ENCODE data around the gene ZNF423.

The ZNF423 gene

GRCh38 chr16:49848530-49848929 lies 7.4 kb downstream of the ZNF423 start:
- no peak for DNase-seq

- DNase-seq = no peak
Observed at GRCh38 chr16:49846800-49847199, 9.1 kb downstream of the ZNF423 start.

- no peak for DNase-seq
Observed at GRCh38 chr16:49844359-49844758, 11.6 kb downstream of the ZNF423 start.

- DNase-seq = no peak
Observed at GRCh38 chr16:49843758-49844157, 12.2 kb downstream of the ZNF423 start.

GRCh38 chr16:49842972-49843371 lies 12.9 kb downstream of the ZNF423 start:
- no peak for DNase-seq

- no peak for DNase-seq
Observed at GRCh38 chr16:49839017-49839825, 16.7 kb downstream of the ZNF423 start.

GRCh38 chr16:49838441-49839016 lies 17.4 kb downstream of the ZNF423 start:
- DNase-seq = no peak

- no peak for DNase-seq
Observed at GRCh38 chr16:49837688-49838410, 18.1 kb downstream of the ZNF423 start.

GRCh38 chr16:49836668-49837067 lies 19.2 kb downstream of the ZNF423 start:
- no peak for DNase-seq

- no peak for DNase-seq
Observed at GRCh38 chr16:49836218-49836617, 19.7 kb downstream of the ZNF423 start.

GRCh38 chr16:49835161-49835777 lies 20.6 kb downstream of the ZNF423 start:
- no peak for DNase-seq

- DNase-seq = no peak
Observed at GRCh38 chr16:49834531-49835151, 21.3 kb downstream of the ZNF423 start.

- DNase-seq = no peak
Observed at GRCh38 chr16:49833796-49834530, 21.9 kb downstream of the ZNF423 start.

GRCh38 chr16:49833085-49833484 lies 22.8 kb downstream of the ZNF423 start:
- no peak for DNase-seq

- DNase-seq = no peak
Observed at GRCh38 chr16:49832177-49832576, 23.7 kb downstream of the ZNF423 start.

GRCh38 chr16:49830873-49831272 lies 25.0 kb downstream of the ZNF423 start:
- DNase-seq = no peak

- DNase-seq = no peak
Observed at GRCh38 chr16:49828533-49829267, 27.2 kb downstream of the ZNF423 start.

- DNase-seq = no peak
Observed at GRCh38 chr16:49827805-49828438, 28.0 kb downstream of the ZNF423 start.

- no peak for DNase-seq
Observed at GRCh38 chr16:49826515-49826914, 29.4 kb downstream of the ZNF423 start.

GRCh38 chr16:49825041-49825440 lies 30.9 kb downstream of the ZNF423 start:
- no peak for DNase-seq

GRCh38 chr16:49824593-49824992 lies 31.3 kb downstream of the ZNF423 start:
- DNase-seq = no peak
